ENCODE data around the gene NMU.
"Not testable (repeated sequence)": the region's sequence is repeated elsewhere in the genome, so short reads cannot be mapped to it uniquely, and the experiment has no call there.

The NMU gene

DNA sequence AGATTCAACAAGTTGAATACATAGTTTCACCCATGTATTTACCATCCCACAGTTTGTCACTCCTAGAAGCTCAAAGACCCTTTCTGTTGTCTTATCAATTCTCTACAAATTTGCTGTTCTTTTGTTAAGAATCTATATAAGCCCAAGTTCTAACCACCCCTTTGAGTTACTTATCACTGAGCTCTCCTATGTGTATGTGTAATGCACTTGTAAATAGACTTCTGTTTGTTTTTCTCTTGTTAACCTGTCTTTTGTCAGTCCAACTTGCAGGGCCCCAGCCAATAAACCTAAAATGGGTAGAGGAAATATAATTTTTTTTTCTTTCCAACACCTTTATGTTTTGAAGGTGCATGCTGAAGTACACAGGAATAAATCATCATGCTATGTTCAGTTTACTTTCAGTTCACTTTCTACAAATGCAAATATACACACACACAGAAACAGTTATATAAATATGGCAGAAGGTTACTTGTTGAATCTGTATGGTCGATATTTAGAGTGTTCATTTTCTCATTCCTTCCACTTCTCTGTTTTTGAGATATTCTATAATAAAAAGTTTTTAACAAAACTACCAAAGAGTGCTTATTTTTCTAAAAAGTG lies 67.1 kb downstream of the NMU start:
- TF ChIP-seq, protein P1, sequence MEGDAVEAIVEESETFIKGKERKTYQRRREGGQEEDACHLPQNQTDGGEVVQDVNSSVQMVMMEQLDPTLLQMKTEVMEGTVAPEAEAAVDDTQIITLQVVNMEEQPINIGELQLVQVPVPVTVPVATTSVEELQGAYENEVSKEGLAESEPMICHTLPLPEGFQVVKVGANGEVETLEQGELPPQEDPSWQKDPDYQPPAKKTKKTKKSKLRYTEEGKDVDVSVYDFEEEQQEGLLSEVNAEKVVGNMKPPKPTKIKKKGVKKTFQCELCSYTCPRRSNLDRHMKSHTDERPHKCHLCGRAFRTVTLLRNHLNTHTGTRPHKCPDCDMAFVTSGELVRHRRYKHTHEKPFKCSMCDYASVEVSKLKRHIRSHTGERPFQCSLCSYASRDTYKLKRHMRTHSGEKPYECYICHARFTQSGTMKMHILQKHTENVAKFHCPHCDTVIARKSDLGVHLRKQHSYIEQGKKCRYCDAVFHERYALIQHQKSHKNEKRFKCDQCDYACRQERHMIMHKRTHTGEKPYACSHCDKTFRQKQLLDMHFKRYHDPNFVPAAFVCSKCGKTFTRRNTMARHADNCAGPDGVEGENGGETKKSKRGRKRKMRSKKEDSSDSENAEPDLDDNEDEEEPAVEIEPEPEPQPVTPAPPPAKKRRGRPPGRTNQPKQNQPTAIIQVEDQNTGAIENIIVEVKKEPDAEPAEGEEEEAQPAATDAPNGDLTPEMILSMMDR (IDR thresholded peaks at IDR 0.05; ENCODE audit: low read depth, low read length): no peak
- no peak overlapping the region for H3K4me3 ChIP-seq (replicated peaks in 1 of 2; ENCODE audit: low read depth in 2 of 2, low read length in 2 of 2)
- DNase-seq (ENCODE audit: low read depth in 2 of 2): no peak

DNA sequence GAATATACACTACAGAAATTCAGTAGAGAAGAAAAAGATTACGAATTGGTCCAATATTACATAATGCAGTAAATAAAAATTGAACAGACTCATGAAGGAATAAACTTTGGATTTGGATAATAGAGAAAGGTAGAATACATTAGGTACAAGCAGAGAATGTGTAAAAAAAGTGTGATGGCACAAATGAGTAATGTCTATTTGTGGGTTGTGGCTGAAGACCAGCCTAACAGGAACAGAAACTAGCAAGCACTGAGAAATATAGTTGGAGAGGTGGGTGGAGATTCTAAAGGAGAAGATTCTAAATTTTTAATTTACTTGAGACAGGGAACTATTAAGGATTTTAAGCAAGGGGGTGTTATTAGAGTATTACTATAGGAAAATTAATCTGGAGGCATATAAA lies 74.2 kb downstream of the NMU start:
- TF ChIP-seq, protein P1 (IDR thresholded peaks at IDR 0.05; ENCODE audit: low read depth, low read length): no peak
- DNase-seq (ENCODE audit: low read depth in 2 of 2): no peak
- no peak overlapping the region for H3K4me3 ChIP-seq (replicated peaks in 1 of 2; ENCODE audit: low read depth in 2 of 2, low read length in 2 of 2)

DNA sequence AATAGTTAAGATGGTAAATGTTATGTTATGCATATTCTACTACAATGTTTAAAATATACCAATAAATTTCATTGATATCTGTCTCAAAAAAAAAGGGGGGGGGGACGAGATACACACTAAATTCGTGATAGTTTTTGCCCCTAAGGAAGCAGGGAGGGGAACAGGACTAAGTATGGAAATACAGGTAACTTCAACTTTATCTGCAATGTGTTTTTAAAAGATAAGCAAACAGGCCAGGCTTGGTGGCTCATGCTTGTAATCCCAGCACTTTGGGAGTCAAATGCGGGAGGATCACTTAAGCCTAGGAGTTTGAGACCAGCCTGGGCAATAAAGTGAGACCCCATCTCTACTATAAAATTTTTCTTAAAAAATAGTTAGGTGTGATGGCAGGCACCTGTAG lies 76.0 kb downstream of the NMU start:
- H3K4me3 ChIP-seq (replicated peaks in 1 of 2; ENCODE audit: low read depth in 2 of 2, low read length in 2 of 2): no peak overlapping the region
- TF ChIP-seq, protein P1 (IDR thresholded peaks at IDR 0.05; ENCODE audit: low read depth, low read length): no peak
- DNase-seq (ENCODE audit: low read depth in 2 of 2): no peak

DNA sequence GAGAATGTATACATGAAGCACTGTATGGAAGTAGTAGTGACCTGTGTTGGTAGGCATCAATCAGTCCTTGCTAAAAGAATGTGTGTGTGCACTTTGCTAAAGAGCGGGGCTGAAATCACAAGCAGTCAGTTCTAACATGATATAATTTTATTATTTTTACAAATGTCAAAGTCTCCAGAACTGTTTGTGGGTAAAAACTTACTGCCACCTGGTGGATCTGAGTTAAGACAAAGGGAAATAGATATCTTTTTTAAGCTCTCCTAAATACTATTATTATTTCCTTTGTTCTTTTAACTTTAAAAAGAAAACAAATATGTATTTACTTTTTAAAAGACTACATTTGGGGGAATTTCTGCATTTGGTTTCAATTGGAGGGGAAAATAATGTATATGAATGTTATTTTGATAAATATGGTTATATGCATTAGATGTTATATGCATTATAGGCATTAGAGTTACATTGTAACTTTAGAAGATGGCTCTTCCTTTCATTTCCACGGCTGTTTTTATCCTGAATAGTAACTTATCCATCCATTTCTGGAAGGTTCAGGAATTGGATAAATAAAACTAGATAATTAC lies 81.6 kb downstream of the NMU start:
- H3K4me3 ChIP-seq (replicated peaks in 1 of 2; ENCODE audit: low read depth in 2 of 2, low read length in 2 of 2): no peak overlapping the region
- TF ChIP-seq, protein P1 (IDR thresholded peaks at IDR 0.05; ENCODE audit: low read depth, low read length): peak; percentile 46
- peak; percentile 78 to 79 for DNase-seq (ENCODE audit: low read depth in 2 of 2)

DNA sequence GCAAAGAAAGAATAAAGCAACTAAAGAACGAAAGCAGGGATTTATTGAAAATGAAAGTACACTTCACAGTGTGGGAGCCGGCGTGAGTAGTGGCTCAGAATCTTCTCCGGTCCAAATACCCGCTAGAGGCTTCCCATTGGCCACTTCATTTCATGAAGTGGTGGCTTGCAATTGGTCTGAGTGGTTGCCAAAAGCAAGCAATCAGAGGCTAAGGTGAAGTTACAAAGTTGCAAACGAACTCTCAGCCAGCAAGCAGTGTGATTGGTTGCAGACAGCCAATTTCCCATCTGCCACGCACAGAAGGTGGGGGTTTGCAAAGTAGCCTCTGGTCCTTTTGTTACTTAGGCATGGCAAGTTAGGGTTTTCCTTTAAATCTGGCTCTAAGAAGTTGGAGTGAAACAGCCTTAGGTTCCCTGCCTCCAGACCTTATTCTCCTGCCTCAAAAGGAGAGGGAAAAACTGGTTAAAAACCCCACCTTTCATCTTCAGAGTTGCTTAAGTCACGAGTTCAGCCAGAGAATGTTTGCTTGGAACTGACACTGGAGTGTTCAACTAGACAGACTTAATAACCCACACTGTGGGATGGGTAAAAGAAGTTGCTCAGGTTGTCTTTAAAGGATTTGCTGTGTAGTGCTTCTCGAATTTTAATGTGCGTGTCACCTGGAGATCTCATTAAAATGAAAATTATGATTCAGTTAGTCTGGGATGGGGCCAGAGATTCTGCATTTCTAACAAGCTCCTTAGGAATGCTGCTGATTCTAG lies 82.5 kb downstream of the NMU start:
- TF ChIP-seq, protein P1 (IDR thresholded peaks at IDR 0.05; ENCODE audit: low read depth, low read length): no peak
- peak overlapping the region in 1 of 2 donors; percentile 8 for H3K4me3 ChIP-seq (replicated peaks in 1 of 2; ENCODE audit: low read depth in 2 of 2, low read length in 2 of 2)
- DNase-seq (ENCODE audit: low read depth in 2 of 2): peak; percentile 65 to 72

DNA sequence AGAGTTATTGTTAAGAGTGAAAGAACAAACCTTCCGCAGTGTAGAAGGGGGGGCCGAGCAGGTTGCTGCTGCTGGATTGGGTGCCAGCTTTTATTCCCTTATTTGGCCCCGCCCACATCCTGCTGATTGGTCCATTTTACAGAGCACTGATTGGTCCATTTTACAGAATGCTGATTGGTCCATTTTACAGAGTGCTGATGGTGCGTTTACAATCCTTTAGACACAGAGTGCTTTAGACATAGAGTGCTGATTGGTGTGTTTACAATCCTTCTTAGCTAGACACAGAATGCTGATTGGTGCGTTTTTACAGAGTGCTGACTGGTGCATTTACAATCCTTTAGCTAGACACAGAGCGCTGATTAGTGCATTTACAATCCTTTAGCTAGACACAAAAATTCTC lies 84.1 kb downstream of the NMU start:
- DNase-seq (ENCODE audit: low read depth in 2 of 2); H3K4me3 ChIP-seq (replicated peaks in 1 of 2; ENCODE audit: low read depth in 2 of 2, low read length in 2 of 2): not testable (repeated sequence)

DNA sequence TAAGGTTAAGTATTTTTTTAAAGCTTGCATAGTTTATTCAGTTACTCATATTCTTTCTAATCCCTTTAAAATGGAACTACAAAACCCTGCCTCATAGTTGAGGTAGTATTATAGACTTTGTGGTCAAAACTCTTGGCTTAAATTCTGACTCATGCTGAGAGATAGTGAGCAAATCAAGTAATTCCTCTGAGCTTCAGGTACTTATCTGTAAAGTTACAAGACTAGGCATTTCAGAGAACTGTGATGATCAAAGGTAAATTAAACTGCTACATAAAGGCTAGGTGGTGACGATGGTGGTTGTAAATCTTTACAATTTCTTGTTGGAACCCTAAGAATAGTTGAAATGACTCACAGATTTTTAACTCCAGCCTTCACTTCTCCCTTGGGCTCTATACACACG lies 86.2 kb downstream of the NMU start:
- TF ChIP-seq, protein P1 (IDR thresholded peaks at IDR 0.05; ENCODE audit: low read depth, low read length): no peak
- DNase-seq (ENCODE audit: low read depth in 2 of 2): peak; percentile 7 to 74
- no peak overlapping the region for H3K4me3 ChIP-seq (replicated peaks in 1 of 2; ENCODE audit: low read depth in 2 of 2, low read length in 2 of 2)
